Neural cell (in vitro differentiated cells): Measurements from ENCODE around the gene AP3S2. TPM values are rescaled to one million over a fixed set of nuclear protein-coding genes. Genes with fewer than 3 reads are reported as not detected.

ENCODE experiments used
- H2AFZ ChIP-seq: fragments of 200-600, 300-800 bp; sonication (generic), shearing (Covaris generic); 2 replicates; pipeline ENCODE4 v1.6.0; 2014; ENCODE audit warnings: low read depth, mild to moderate bottlenecking, antibody characterized with exemption, low read length, moderate library complexity
- H3F3A ChIP-seq: fragments of 200-600 bp; shearing (Covaris generic); 2 replicates; pipeline ENCODE4 v1.6.1; 2016; ENCODE audit warnings: mild to moderate bottlenecking, moderate library complexity, mixed read lengths, antibody characterized with exemption, low read length; ENCODE audit not compliant: insufficient read depth, poor library complexity, severe bottlenecking
- H3K27ac ChIP-seq: fragments of 200-600, 300-800 bp; sonication (generic), shearing (Covaris generic); 2 replicates; pipeline ENCODE4 v1.5.1; 2014; ENCODE audit warnings: mild to moderate bottlenecking, low read length, moderate library complexity
- H3K27me3 ChIP-seq: fragments of 300-800, 200-600 bp; sonication (generic), shearing (Covaris generic); 2 replicates; pipeline ENCODE4 v1.6.0; 2014; ENCODE audit warnings: mild to moderate bottlenecking, low read depth, low read length, moderate library complexity; ENCODE audit not compliant: insufficient read depth
- H3K36me3 ChIP-seq: fragments of 300-800, 200-600 bp; sonication (generic), shearing (Covaris generic); 2 replicates; pipeline ENCODE4 v1.5.1; 2014; ENCODE audit warnings: mild to moderate bottlenecking, antibody characterized with exemption, low read length, moderate library complexity; ENCODE audit not compliant: insufficient read depth
- H3K4me2 ChIP-seq: fragments of 300-800, 200-600 bp; sonication (generic), shearing (Covaris generic); 2 replicates; pipeline ENCODE4 v1.6.0; 2014; ENCODE audit warnings: mild to moderate bottlenecking, low read length
- H3K4me3 ChIP-seq: fragments of 300-800, 200-600 bp; sonication (generic), shearing (Covaris generic); 2 replicates; pipeline ENCODE4 v1.5.1; 2014; ENCODE audit warnings: mild to moderate bottlenecking, low read length, moderate library complexity
- H3K79me2 ChIP-seq: fragments of 200-600 bp; shearing (Covaris generic); replicated peaks from 2 replicates; pipeline ENCODE4 v1.6.0; 2014; ENCODE audit warnings: mild to moderate bottlenecking, low read length, moderate library complexity; ENCODE audit not compliant: insufficient read depth
- H3K9ac ChIP-seq: fragments of 300-800, 200-600 bp; sonication (generic), shearing (Covaris generic); 2 replicates; pipeline ENCODE4 v1.6.1; 2016; ENCODE audit warnings: mild to moderate bottlenecking, low read length, mixed read lengths
- H3K9me2 ChIP-seq: fragments of 200-600 bp; shearing (Covaris generic); 2 replicates; pipeline ENCODE4 v1.6.1; 2016; ENCODE audit warnings: mild to moderate bottlenecking, low read length, mixed read lengths; ENCODE audit not compliant: insufficient read depth
- H3K9me3 ChIP-seq: fragments of 200-600, 300-800 bp; sonication (generic), shearing (Covaris generic); 2 replicates; pipeline ENCODE4 v1.6.1; 2016; ENCODE audit warnings: mild to moderate bottlenecking, mixed run types, low read length, moderate library complexity, mixed read lengths
- H4K20me1 ChIP-seq: fragments of 200-600 bp; shearing (Covaris generic); 2 replicates; pipeline ENCODE4 v1.6.1; 2016; ENCODE audit warnings: mild to moderate bottlenecking, mixed run types; ENCODE audit not compliant: insufficient read depth
- EP300 ChIP-seq: fragments of 450-650 bp; conservative IDR thresholded peaks from 2 replicates; pipeline ENCODE4 v1.6.1; 2014; ENCODE audit warnings: antibody characterized with exemption, mild to moderate bottlenecking, moderate library complexity; ENCODE audit not compliant: poor library complexity, severe bottlenecking
- EZH2 ChIP-seq: fragments of 200-600, 300-800 bp; shearing (Covaris generic), sonication (generic); IDR thresholded peaks from 2 replicates; pipeline ENCODE4 v1.6.1; 2014; ENCODE audit warnings: antibody characterized with exemption, low read length, borderline replicate concordance, mild to moderate bottlenecking; ENCODE audit not compliant: insufficient read depth, poor library complexity, severe bottlenecking
- MXI1 ChIP-seq: fragments of 450-650 bp; conservative IDR thresholded peaks from 2 replicates; pipeline ENCODE4 v1.6.1; 2014; ENCODE audit warnings: antibody characterized with exemption, mild to moderate bottlenecking; ENCODE audit not compliant: poor library complexity, severe bottlenecking
- POLR2AphosphoS5 ChIP-seq: IDR thresholded peaks from 2 replicates; pipeline ENCODE4 v1.6.1; 2012
- RAD21 ChIP-seq: fragments of 450-650 bp; conservative IDR thresholded peaks from 2 replicates; pipeline ENCODE4 v1.6.1; 2014; ENCODE audit warnings: antibody characterized with exemption, mild to moderate bottlenecking, moderate library complexity
- SMC3 ChIP-seq: fragments of 450-650 bp; conservative IDR thresholded peaks from 2 replicates; pipeline ENCODE4 v1.6.1; 2014; ENCODE audit warnings: antibody characterized with exemption, mild to moderate bottlenecking, moderate library complexity; ENCODE audit not compliant: poor library complexity
- TAF1 ChIP-seq: IDR thresholded peaks from 2 replicates; pipeline ENCODE4 v1.6.1; 2012; ENCODE audit warnings: low read depth
- polyA plus RNA-seq: library from polyadenylated mRNA; depleted of rRNA; stranded (reverse); fragments of >200 nt; gene quantifications from 2 replicates; pipeline ENCODE4 v1.2.3, GENCODE V29; 2014
- TF ChIP-seq, protein P1 (sequence below): IDR thresholded peaks from 2 replicates; pipeline ENCODE4 v1.6.1; 2012; ENCODE audit warnings: borderline replicate concordance
- TF ChIP-seq, protein P2 (sequence below): fragments of 450-650 bp; IDR thresholded peaks from 2 replicates; pipeline ENCODE4 v1.5.1; 2014; ENCODE audit warnings: antibody characterized with exemption, mild to moderate bottlenecking, moderate library complexity; ENCODE audit not compliant: poor library complexity, severe bottlenecking

Gene AP3S2
- polyA plus RNA-seq, 1 donor from 2014 or later = 47.6 TPM

DNA sequence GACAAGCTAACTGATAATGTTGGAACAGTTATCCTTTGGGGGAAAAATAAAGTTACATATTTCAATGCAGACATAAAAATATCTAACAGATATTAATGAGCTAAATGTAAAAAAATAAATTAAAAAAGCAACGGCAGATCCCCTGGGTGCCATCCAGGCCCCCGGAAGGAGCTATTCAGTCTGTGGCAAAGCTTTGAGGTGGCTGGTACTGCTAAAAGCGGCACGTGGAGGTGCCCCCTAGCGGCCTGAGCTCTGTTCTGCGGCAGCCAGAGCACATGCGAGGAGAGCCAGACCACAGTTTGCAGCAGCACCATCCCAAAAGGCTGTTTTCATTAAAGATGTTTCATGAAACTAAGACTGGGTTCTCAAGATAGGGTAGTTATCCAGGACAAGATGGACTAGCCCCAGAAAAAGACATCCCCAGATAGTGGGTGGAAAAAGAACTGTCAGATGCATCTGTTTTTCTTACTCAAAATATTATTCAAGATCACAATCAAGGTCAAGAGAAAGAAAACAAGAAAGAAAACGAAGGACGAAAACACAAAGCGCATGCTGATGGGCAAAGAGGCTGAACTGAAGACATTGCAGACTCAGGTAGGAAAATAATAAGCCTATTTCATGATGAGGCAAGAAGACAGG, 18.7 kb downstream of the AP3S2 start:
- H3K36me3 ChIP-seq = peaks cover 5% of the 10 kb centered on the region
- H2AFZ ChIP-seq = no peak overlapping the region

DNA sequence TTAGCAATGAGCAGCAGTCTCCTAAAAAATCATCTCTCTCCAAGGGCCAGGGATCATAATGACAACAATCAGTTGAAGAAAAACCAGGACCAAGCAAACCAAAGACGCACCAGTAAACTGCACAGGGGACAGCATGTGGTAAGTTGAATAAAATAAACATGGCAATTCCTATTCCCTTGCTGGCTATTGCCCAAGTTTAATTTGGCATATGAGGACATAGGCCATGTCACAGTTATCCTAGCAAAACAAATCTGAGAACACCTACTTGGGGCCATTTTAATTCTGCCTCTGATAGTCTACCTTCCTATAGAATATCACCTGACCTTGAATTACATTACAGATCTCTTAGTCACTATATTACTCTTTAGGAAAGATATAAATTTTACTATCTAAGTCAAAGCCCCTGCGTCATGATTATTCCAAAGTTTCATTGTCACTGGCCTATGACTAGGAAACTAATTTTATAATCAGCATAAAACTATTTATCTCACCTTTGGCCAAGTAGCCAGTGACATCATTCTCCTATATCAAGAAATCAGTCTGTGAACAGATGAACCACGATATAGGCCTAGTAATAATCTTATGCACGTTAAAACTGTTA, 23.0 kb downstream of the AP3S2 start:
- H3K4me3 ChIP-seq = no peak overlapping the region
- no peak overlapping the region for H3K4me2 ChIP-seq
- H3K36me3 ChIP-seq = peaks cover 5% of the 10 kb centered on the region
- H3K9me2 ChIP-seq = no peaks in the 10 kb centered on the region
- H4K20me1 ChIP-seq = no peaks in the 10 kb centered on the region
- H3K9ac ChIP-seq = no peak overlapping the region
- H3F3A ChIP-seq = no peaks in the 10 kb centered on the region
- no peak overlapping the region for H3K27ac ChIP-seq
- H3K27me3 ChIP-seq = no peaks in the 10 kb centered on the region
- TF ChIP-seq SMC3 (no peak), EZH2 (no peak), RAD21 (no peak), EP300 (no peak), MXI1 (no peak), TAF1 (no peak), POLR2AphosphoS5 (no peak)
- TF ChIP-seq, protein P1, sequence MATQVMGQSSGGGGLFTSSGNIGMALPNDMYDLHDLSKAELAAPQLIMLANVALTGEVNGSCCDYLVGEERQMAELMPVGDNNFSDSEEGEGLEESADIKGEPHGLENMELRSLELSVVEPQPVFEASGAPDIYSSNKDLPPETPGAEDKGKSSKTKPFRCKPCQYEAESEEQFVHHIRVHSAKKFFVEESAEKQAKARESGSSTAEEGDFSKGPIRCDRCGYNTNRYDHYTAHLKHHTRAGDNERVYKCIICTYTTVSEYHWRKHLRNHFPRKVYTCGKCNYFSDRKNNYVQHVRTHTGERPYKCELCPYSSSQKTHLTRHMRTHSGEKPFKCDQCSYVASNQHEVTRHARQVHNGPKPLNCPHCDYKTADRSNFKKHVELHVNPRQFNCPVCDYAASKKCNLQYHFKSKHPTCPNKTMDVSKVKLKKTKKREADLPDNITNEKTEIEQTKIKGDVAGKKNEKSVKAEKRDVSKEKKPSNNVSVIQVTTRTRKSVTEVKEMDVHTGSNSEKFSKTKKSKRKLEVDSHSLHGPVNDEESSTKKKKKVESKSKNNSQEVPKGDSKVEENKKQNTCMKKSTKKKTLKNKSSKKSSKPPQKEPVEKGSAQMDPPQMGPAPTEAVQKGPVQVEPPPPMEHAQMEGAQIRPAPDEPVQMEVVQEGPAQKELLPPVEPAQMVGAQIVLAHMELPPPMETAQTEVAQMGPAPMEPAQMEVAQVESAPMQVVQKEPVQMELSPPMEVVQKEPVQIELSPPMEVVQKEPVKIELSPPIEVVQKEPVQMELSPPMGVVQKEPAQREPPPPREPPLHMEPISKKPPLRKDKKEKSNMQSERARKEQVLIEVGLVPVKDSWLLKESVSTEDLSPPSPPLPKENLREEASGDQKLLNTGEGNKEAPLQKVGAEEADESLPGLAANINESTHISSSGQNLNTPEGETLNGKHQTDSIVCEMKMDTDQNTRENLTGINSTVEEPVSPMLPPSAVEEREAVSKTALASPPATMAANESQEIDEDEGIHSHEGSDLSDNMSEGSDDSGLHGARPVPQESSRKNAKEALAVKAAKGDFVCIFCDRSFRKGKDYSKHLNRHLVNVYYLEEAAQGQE = no peak
- TF ChIP-seq, protein P2, sequence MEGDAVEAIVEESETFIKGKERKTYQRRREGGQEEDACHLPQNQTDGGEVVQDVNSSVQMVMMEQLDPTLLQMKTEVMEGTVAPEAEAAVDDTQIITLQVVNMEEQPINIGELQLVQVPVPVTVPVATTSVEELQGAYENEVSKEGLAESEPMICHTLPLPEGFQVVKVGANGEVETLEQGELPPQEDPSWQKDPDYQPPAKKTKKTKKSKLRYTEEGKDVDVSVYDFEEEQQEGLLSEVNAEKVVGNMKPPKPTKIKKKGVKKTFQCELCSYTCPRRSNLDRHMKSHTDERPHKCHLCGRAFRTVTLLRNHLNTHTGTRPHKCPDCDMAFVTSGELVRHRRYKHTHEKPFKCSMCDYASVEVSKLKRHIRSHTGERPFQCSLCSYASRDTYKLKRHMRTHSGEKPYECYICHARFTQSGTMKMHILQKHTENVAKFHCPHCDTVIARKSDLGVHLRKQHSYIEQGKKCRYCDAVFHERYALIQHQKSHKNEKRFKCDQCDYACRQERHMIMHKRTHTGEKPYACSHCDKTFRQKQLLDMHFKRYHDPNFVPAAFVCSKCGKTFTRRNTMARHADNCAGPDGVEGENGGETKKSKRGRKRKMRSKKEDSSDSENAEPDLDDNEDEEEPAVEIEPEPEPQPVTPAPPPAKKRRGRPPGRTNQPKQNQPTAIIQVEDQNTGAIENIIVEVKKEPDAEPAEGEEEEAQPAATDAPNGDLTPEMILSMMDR = no peak
- H2AFZ ChIP-seq = no peak overlapping the region
- no peaks in the 10 kb centered on the region for H3K79me2 ChIP-seq
- no peaks in the 10 kb centered on the region for H3K9me3 ChIP-seq

More for the DNA sequence above, 18.7 kb downstream of the AP3S2 start:
- no peak overlapping the region for H3K9ac ChIP-seq
- H3K79me2 ChIP-seq = no peaks in the 10 kb centered on the region
- no peaks in the 10 kb centered on the region for H4K20me1 ChIP-seq
- H3K9me2 ChIP-seq = no peaks in the 10 kb centered on the region
- no peak overlapping the region for H3K4me2 ChIP-seq
- TF ChIP-seq MXI1 = peak; percentile 14
- TF ChIP-seq SMC3 = peak; percentile 85
- TF ChIP-seq, protein P2 = peak; percentile 86
- peak; percentile 75 for TF ChIP-seq RAD21
- no peak for TF ChIP-seq EP300
- no peaks in the 10 kb centered on the region for H3K9me3 ChIP-seq
- H3F3A ChIP-seq = no peaks in the 10 kb centered on the region
- H3K27me3 ChIP-seq = no peaks in the 10 kb centered on the region
- H3K4me3 ChIP-seq = no peak overlapping the region
- H3K27ac ChIP-seq = no peak overlapping the region
